ENCODE measurements around the gene POFUT1.

DNA sequence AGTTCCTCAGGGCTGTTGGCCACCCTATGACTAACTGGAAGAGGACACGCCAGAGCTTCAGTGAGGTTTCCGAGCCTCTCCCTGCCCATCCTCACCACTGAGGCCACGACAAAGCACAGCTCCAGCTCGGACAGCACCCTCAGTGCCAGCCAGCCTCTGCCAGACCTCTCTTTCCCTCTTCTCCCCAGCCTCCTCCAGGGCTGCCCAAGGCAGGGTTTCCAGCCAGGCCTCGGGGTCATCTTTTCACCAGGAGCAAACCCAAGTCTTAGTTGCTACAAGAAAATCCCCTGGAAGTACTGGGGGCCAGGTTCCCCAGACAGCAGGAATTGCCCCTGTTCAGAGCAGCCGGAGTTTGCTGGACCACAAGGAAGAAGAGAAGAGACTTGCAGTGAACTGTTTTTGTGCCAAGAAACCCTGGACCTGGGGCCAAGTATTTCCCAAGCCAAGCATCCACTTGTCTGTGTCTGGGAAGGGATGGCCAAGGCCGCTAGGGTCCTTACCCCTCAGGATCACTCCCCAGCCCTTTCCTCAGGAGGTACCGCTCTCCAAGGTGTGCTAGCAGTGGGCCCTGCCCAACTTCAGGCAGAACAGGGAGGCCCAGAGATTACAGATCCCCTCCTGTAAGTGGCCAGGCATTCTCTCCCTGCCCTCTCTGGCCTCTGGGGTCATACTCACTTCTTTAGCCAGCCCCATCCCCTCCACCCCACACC lies 41.7 kb upstream of the POFUT1 start:
- TF ChIP-seq, protein P1, sequence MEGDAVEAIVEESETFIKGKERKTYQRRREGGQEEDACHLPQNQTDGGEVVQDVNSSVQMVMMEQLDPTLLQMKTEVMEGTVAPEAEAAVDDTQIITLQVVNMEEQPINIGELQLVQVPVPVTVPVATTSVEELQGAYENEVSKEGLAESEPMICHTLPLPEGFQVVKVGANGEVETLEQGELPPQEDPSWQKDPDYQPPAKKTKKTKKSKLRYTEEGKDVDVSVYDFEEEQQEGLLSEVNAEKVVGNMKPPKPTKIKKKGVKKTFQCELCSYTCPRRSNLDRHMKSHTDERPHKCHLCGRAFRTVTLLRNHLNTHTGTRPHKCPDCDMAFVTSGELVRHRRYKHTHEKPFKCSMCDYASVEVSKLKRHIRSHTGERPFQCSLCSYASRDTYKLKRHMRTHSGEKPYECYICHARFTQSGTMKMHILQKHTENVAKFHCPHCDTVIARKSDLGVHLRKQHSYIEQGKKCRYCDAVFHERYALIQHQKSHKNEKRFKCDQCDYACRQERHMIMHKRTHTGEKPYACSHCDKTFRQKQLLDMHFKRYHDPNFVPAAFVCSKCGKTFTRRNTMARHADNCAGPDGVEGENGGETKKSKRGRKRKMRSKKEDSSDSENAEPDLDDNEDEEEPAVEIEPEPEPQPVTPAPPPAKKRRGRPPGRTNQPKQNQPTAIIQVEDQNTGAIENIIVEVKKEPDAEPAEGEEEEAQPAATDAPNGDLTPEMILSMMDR (conservative IDR thresholded peaks at IDR 0.05) = no peak
- TF ChIP-seq EZH2 (IDR thresholded peaks at IDR 0.05; ENCODE audit: low read depth) = no peak

Measured in PC-9 (cell line).